ENCODE results near the gene TRPT1. TPM values are rescaled to one million over a fixed set of nuclear protein-coding genes. Genes with fewer than 3 reads are reported as not detected.
A peak's percentile ranks its signal among the peaks of the same experiment; 100 is the strongest.

The TRPT1 gene, protein sequence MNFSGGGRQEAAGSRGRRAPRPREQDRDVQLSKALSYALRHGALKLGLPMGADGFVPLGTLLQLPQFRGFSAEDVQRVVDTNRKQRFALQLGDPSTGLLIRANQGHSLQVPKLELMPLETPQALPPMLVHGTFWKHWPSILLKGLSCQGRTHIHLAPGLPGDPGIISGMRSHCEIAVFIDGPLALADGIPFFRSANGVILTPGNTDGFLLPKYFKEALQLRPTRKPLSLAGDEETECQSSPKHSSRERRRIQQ
- 40.2 and 43.2 TPM in 2 replicates for total RNA-seq
- long read RNA-seq, result 0 reads

DNA sequence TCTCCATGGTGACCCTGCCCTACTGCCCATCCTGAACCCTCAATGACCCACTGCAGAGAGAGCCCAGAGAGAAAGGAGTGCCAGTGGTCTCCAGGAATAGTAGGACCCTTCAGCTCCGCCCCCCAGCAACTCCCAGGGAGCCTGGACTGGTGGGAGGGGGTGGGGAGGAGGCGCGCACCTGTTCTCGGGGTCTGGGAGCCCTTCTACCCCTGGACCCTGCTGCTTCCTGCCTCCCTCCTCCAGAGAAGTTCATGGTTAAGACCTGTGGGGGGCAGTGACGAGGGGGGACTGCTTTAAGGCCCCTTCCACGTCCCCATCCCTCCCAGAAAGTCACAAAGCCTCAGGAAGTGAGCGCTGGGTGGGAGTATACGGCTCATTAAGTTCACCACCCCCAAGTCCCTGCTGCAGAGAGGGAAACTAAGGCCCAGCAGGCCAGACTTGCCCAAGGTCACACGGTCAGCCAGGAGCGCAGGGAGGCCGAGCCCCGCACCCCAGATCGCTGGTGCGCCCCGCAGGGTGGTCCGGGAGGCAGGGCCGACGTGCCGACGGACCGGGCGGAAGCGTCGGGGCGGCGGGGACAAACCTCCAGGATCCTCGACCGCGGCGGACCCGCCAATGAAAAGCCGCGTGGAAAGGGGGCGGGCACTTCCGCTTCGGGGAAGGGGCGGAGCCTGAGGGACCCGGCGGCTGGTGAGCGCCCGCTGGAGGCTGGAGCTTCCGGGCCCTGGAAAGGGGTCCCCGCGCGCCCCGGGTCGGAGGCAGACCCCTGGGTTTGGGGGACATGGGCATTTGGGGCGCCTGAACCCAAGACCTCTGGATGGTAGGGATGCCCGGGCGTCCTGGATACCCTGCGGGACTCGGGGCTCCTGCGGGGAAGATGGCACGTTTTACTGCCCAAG, at the start of gene TRPT1, which contains the start of gene NUDT22:
Gene TRPT1, minus strand, starts transcription at position 579 of the 899 bp plus-strand sequence. Its CDS starts 326 bp downstream, at position 253.
Gene NUDT22, plus strand, starts transcription at position 667 of the 899 bp plus-strand sequence. CDS start 379 bp downstream, outside the sequence.
- Mint-ChIP-seq H3K27me3 (ENCODE audit: low read depth) (no peaks in the 10 kb centered on the region), H3K4me3 (peak within 1 kb of the TSS; percentile 91), H3K27ac (ENCODE audit: unreplicated experiment) (peak within 1 kb of the TSS; percentile 50), H3K4me1 (peaks cover 30% of the 10 kb centered on the region), H3K9me3 (no peaks in the 10 kb centered on the region), H3K36me3 (ENCODE audit: low read depth) (no peaks in the 10 kb centered on the region)
- TF ChIP-seq, protein P1, sequence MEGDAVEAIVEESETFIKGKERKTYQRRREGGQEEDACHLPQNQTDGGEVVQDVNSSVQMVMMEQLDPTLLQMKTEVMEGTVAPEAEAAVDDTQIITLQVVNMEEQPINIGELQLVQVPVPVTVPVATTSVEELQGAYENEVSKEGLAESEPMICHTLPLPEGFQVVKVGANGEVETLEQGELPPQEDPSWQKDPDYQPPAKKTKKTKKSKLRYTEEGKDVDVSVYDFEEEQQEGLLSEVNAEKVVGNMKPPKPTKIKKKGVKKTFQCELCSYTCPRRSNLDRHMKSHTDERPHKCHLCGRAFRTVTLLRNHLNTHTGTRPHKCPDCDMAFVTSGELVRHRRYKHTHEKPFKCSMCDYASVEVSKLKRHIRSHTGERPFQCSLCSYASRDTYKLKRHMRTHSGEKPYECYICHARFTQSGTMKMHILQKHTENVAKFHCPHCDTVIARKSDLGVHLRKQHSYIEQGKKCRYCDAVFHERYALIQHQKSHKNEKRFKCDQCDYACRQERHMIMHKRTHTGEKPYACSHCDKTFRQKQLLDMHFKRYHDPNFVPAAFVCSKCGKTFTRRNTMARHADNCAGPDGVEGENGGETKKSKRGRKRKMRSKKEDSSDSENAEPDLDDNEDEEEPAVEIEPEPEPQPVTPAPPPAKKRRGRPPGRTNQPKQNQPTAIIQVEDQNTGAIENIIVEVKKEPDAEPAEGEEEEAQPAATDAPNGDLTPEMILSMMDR (conservative IDR thresholded peaks at IDR 0.05), result peak; percentile 47
- DNase-seq (ENCODE audit: low read depth, low spot score), result peak; percentile 91

DNA sequence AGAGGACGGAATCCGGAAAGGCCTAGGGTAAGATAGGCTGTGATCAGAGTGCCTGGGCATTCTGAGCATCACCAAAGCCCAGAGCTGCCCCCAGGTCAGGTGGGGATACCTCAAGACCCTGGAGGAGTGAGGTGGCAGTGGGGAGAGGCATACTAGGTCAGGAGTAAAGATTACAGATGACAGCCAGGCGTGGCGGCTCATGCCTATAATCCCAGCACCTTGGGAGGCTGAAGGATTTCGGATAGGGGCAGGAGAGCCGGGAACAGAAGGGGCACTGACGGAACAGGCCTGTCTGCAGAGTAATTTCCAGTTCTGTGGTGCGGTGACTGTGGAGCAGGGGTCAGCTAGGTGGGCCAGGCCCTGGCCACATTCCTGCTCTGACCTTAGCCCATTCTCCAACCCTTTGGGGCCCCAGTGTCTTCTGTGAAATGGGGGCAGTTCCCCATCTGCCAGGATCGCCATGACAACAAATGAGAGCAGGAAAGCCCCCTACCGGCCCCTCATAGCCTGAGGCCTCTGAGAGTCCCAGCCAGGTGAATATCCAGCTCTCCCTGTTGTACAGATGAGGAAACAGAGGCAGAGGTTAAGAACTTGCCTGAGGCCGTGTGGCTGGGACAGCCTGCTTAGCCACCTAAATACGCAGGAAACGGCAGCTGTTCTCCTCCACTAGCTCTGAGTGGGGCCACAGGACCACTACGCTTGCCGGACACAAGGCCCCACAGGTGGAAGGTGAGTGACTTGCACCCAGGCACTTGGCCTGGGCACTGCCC, 49.2 kb upstream of the TRPT1 start:
- DNase-seq (ENCODE audit: low read depth, low spot score), result no peak
- TF ChIP-seq, protein P1 (conservative IDR thresholded peaks at IDR 0.05), result no peak
- Mint-ChIP-seq H3K27me3 (ENCODE audit: low read depth) (peaks cover 2% of the 10 kb centered on the region), H3K27ac (ENCODE audit: unreplicated experiment) (no peak overlapping the region), H3K4me1 (peaks cover 9% of the 10 kb centered on the region), H3K4me3 (peak overlapping the region; percentile 44), H3K9me3 (no peaks in the 10 kb centered on the region), H3K36me3 (ENCODE audit: low read depth) (peaks cover under 1% of the 10 kb centered on the region)

DNA sequence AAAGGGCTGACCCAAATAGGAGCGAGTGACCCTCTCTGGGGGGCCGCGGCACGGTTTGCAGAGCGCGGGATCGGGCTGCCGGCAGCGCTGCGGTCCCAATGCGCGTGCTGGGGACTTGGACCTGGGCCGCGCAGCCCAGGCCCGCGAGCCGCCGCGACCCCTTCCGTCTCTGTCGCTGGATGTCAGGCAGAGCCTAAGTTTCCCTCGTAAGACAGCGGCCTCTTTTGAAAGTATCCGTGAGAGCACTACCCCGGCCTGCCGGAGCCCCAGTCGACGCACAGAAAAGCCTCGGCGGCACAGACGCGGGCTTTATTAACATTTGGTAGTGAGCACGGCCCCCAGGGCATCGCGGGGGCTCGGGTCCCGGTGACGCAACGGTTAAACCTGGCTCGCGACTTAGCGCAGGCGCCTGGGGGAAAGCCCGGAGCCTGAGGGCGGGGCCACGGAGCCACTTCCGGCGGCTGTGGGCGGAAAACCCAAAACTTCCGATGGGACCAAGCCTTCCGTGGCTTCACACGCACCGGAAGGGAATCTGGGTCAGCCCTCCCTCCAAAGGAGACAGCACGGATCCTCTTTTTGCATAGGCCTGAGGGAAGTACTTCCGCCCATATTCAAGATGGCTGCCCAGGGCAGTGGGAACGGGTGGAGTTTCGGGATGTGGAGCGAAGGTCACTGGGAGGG, 43.7 kb upstream of the TRPT1 start:
- Mint-ChIP-seq H3K4me3 (peak overlapping the region; percentile 99), H3K4me1 (peaks cover 22% of the 10 kb centered on the region), H3K9me3 (no peaks in the 10 kb centered on the region), H3K27ac (ENCODE audit: unreplicated experiment) (peak overlapping the region; percentile 100), H3K36me3 (ENCODE audit: low read depth) (peaks cover 3% of the 10 kb centered on the region), H3K27me3 (ENCODE audit: low read depth) (peaks cover 7% of the 10 kb centered on the region)
- peak; percentile 96 for DNase-seq (ENCODE audit: low read depth, low spot score)
- TF ChIP-seq, protein P1 (conservative IDR thresholded peaks at IDR 0.05), result no peak

DNA sequence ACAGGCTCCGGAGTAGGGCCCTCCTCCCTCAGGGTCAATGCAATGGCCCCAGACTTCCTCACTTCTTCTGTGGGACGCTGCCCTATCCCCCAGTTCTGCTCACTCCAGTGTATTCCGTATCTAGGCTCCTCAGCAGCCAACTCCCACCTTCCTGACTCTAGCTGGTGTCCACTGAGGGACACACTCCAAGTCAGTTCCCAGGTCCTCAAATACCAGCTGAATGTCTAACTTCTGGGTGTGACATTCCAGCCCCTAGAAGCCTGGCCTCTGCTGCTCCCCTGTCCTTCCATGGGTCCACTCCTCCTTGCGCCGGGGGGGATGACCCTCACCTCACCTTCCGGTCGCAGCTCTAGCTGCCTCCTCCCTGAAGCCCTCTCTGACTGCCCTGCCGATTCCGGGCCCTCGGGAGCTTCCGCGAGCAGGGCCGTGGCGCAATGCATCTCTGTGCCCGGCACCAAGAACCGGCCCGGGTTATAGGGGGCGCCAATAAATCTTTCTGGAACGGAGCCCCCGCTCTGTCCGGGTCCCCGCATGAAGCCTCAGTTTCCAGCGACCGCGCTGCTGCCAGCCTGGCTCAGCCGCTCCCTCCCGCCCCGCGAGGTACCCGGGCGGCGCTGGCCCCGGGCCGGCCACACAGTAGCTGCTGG, 43.0 kb upstream of the TRPT1 start:
- Mint-ChIP-seq H3K4me1 (peaks cover 22% of the 10 kb centered on the region), H3K27ac (ENCODE audit: unreplicated experiment) (peak overlapping the region; percentile 92), H3K4me3 (peak overlapping the region; percentile 85), H3K27me3 (ENCODE audit: low read depth) (peaks cover 7% of the 10 kb centered on the region), H3K9me3 (no peaks in the 10 kb centered on the region), H3K36me3 (ENCODE audit: low read depth) (peaks cover 3% of the 10 kb centered on the region)
- DNase-seq (ENCODE audit: low read depth, low spot score), result peak; percentile 14
- TF ChIP-seq, protein P1 (conservative IDR thresholded peaks at IDR 0.05), result no peak
